ENCODE measurements around the gene MEGF6.

The MEGF6 gene

DNA sequence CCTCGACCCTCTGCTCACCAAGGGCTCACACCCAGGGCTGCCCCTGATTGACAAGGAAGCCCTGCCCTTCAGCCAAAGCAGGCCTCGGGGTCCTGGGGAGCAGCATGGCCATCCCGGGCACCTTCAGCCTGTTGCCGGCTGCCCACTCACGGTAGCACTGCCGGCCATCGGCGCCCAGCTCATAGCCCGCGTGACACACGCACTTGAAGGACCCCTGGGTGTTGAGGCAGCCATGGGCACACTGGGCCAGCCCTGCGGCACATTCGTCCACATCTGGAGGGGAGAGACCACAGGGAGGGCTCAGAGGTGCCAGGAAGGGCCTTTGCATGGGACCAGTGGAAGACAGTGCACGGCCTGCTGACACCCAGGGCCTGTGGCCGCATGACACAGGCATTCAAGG lies 99.5 kb downstream of the MEGF6 start:
- no peaks in the 10 kb centered on the region for H3K4me1 ChIP-seq (ENCODE audit: insufficient read depth, poor library complexity, severe bottlenecking)
- no peak overlapping the region for H3K4me3 ChIP-seq (ENCODE audit: severe bottlenecking)
- no peaks in the 10 kb centered on the region for H3K9me3 ChIP-seq (ENCODE audit: severe bottlenecking)
- H3K36me3 ChIP-seq (ENCODE audit: low read depth): no peaks in the 10 kb centered on the region
- no peak for TF ChIP-seq CTCF (IDR thresholded peaks at IDR 0.05; ENCODE audit: poor library complexity, severe bottlenecking)
- no peak for ATAC-seq (ENCODE audit: low read depth)
- H3K27ac ChIP-seq (ENCODE audit: poor library complexity, severe bottlenecking): no peak overlapping the region
- H3K27me3 ChIP-seq (ENCODE audit: insufficient read depth, poor library complexity, severe bottlenecking): no peaks in the 10 kb centered on the region
- DNase-seq (ENCODE audit: low spot score): no peak

DNA sequence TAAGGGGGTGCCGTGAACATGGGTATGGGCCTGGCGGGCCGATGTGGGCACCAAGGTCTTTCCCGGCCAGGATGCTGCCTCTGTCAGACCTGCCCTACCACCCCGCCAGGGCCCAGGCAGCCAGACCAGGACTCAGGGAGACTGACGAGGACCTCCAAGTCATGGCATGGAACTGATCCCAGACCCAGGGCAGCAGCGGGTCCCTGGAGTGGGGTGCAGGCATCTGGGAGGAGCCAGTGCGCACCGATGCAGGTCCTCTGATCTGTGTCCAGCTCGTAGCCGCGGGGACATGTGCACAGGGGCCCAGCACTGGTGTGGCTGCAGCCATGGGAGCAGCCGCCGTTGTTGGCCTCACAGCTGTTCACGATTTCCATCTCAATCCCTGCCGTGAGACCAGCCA lies 100.0 kb downstream of the MEGF6 start:
- Histone ChIP-seq H3K4me3 (ENCODE audit: severe bottlenecking) (no peak overlapping the region), H3K4me1 (ENCODE audit: insufficient read depth, poor library complexity, severe bottlenecking) (no peaks in the 10 kb centered on the region), H3K36me3 (ENCODE audit: low read depth) (no peaks in the 10 kb centered on the region), H3K9me3 (ENCODE audit: severe bottlenecking) (no peaks in the 10 kb centered on the region), H3K27me3 (ENCODE audit: insufficient read depth, poor library complexity, severe bottlenecking) (no peaks in the 10 kb centered on the region), H3K27ac (ENCODE audit: poor library complexity, severe bottlenecking) (no peak overlapping the region)
- no peak for TF ChIP-seq CTCF (IDR thresholded peaks at IDR 0.05; ENCODE audit: poor library complexity, severe bottlenecking)
- no peak for ATAC-seq (ENCODE audit: low read depth)
- no peak for DNase-seq (ENCODE audit: low spot score)

GRCh38 chr1:3510956-3511250 lies 100.4 kb downstream of the MEGF6 start:
- DNase-seq (ENCODE audit: low spot score) (no peak), ATAC-seq (ENCODE audit: low read depth) (no peak)
- Histone ChIP-seq H3K27me3 (ENCODE audit: insufficient read depth, poor library complexity, severe bottlenecking) (no peaks in the 10 kb centered on the region), H3K36me3 (ENCODE audit: low read depth) (no peaks in the 10 kb centered on the region), H3K4me3 (ENCODE audit: severe bottlenecking) (no peak overlapping the region), H3K27ac (ENCODE audit: poor library complexity, severe bottlenecking) (no peak overlapping the region), H3K4me1 (ENCODE audit: insufficient read depth, poor library complexity, severe bottlenecking) (no peaks in the 10 kb centered on the region), H3K9me3 (ENCODE audit: severe bottlenecking) (no peaks in the 10 kb centered on the region)
- no peak for TF ChIP-seq CTCF (IDR thresholded peaks at IDR 0.05; ENCODE audit: poor library complexity, severe bottlenecking)

DNA sequence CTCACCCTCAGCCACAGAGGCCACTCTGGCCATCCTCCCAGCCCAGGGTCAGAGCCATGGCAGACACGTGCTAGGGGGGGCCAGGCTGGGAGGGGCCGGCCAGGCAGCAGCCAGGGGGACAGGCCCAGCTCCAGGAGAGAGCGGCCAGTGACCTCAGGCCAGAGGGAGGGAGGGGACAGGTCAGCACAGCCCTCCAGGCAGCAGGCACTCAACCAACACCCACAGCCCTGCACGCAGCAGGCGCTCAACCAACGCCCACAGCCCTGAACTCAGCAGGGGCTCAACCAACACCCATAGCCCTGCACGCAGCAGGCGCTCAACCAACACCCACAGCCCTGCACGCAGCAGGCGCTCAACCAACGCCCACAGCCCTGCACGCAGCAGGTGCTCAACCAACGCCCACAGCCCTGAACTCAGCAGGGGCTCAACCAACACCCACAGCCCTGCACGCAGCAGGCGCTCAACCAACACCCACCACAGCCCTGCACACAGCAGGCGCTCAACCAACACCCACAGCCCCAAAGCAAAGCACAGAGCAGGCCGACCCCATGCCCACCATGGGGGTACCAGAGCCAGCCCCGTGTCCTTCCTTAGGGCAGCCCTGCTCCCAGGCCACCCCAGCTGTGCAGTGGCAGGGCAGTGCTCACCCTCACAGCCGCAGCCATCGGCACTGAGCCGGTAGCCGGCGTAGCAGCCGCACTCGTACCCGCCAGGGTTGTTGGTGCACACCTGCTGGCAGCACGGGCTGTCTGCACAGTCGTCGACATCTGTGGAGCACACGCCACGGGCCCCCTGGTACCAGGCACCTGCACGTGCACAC lies 101.0 kb downstream of the MEGF6 start:
- no peak for ATAC-seq (ENCODE audit: low read depth)
- DNase-seq (ENCODE audit: low spot score): no peak
- no peaks in the 10 kb centered on the region for H3K9me3 ChIP-seq (ENCODE audit: severe bottlenecking)

More for the DNA sequence above, 101.0 kb downstream of the MEGF6 start:
- TF ChIP-seq CTCF (IDR thresholded peaks at IDR 0.05; ENCODE audit: poor library complexity, severe bottlenecking): no peak
- H3K4me3 ChIP-seq (ENCODE audit: severe bottlenecking): no peak overlapping the region
- H3K27me3 ChIP-seq (ENCODE audit: insufficient read depth, poor library complexity, severe bottlenecking): no peaks in the 10 kb centered on the region
- no peaks in the 10 kb centered on the region for H3K36me3 ChIP-seq (ENCODE audit: low read depth)
- H3K27ac ChIP-seq (ENCODE audit: poor library complexity, severe bottlenecking): no peak overlapping the region
- H3K4me1 ChIP-seq (ENCODE audit: insufficient read depth, poor library complexity, severe bottlenecking): no peaks in the 10 kb centered on the region
